ENCODE results near the gene NAIP.
"Not testable (repeated sequence)": the region's sequence is repeated elsewhere in the genome, so short reads cannot be mapped to it uniquely, and the experiment has no call there.

The NAIP gene

GRCh38 chr5:71025289-71025953, at the start of gene NAIP:
NAIP (minus strand) TSS chr5:71025339; CDS start chr5:71012915, 12,424 bp downstream.
- not testable (repeated sequence) for DNase-seq (ENCODE audit: low read depth in 2 of 2)

GRCh38 chr5:71067262-71067928, 42.3 kb upstream of the NAIP start, which contains the start of gene GTF2H2:
GTF2H2 (minus strand) TSS chr5:71067676; CDS start chr5:71062763, 4,913 bp downstream.
- not testable (repeated sequence) for DNase-seq (ENCODE audit: low read depth in 2 of 2)

GRCh38 chr5:71061322-71061721, 36.2 kb upstream of the NAIP start:
- not testable (repeated sequence) for DNase-seq (ENCODE audit: low read depth in 2 of 2)

GRCh38 chr5:71059426-71059825, 34.3 kb upstream of the NAIP start:
- not testable (repeated sequence) for DNase-seq (ENCODE audit: low read depth in 2 of 2)

GRCh38 chr5:71044808-71045207, 19.7 kb upstream of the NAIP start:
- not testable (repeated sequence) for DNase-seq (ENCODE audit: low read depth in 2 of 2)

- not testable (repeated sequence) for DNase-seq (ENCODE audit: low read depth in 2 of 2)
Observed at GRCh38 chr5:71044128-71044527, 19.0 kb upstream of the NAIP start.

- not testable (repeated sequence) for DNase-seq (ENCODE audit: low read depth in 2 of 2)
Observed at GRCh38 chr5:71031046-71031776, 6.1 kb upstream of the NAIP start.

- DNase-seq (ENCODE audit: low read depth in 2 of 2), result not testable (repeated sequence)
Observed at GRCh38 chr5:71020643-71021042, 4.5 kb downstream of the NAIP start.

- not testable (repeated sequence) for DNase-seq (ENCODE audit: low read depth in 2 of 2)
Observed at GRCh38 chr5:71018376-71019005, 6.6 kb downstream of the NAIP start.

- DNase-seq (ENCODE audit: low read depth in 2 of 2), result no peak
Observed at GRCh38 chr5:71014176-71014575, 11.0 kb downstream of the NAIP start.

- DNase-seq (ENCODE audit: low read depth in 2 of 2), result no peak
Observed at GRCh38 chr5:71013575-71013974, 11.6 kb downstream of the NAIP start.

GRCh38 chr5:71011194-71011792, 13.8 kb downstream of the NAIP start:
- no peak for DNase-seq (ENCODE audit: low read depth in 2 of 2)

- DNase-seq (ENCODE audit: low read depth in 2 of 2), result not testable (repeated sequence)
Observed at GRCh38 chr5:71006983-71007382, 18.2 kb downstream of the NAIP start.

GRCh38 chr5:70984882-70985281, 40.3 kb downstream of the NAIP start:
- DNase-seq (ENCODE audit: low read depth in 2 of 2), result not testable (repeated sequence)

- not testable (repeated sequence) for DNase-seq (ENCODE audit: low read depth in 2 of 2)
Observed at GRCh38 chr5:70967220-70967619, 57.9 kb downstream of the NAIP start.

GRCh38 chr5:70964531-70964930, 60.6 kb downstream of the NAIP start:
- not testable (repeated sequence) for DNase-seq (ENCODE audit: low read depth in 2 of 2)

- not testable (repeated sequence) for DNase-seq (ENCODE audit: low read depth in 2 of 2)
Observed at GRCh38 chr5:70953068-70953467, 72.1 kb downstream of the NAIP start.

GRCh38 chr5:70932560-70932959, 92.6 kb downstream of the NAIP start:
- not testable (repeated sequence) for DNase-seq (ENCODE audit: low read depth in 2 of 2)

- DNase-seq (ENCODE audit: low read depth in 2 of 2), result not testable (repeated sequence)
Observed at GRCh38 chr5:70931709-70932368, 93.3 kb downstream of the NAIP start.

GRCh38 chr5:70925211-70925562, 100.0 kb downstream of the NAIP start:
- not testable (repeated sequence) for DNase-seq (ENCODE audit: low read depth in 2 of 2)

Measured in stimulated activated CD8-positive, alpha-beta memory T cell treated with anti-CD3 and anti-CD28 coated beads, Interleukin-15, amount 100 ng/mL, for 4 hours (primary cell).